Cardiac fibroblast (primary cell): ENCODE data around the gene CFAP299.
"Not testable (repeated sequence)": the region's sequence is repeated elsewhere in the genome, so short reads cannot be mapped to it uniquely, and the experiment has no call there.

Source experiments
- DNase-seq, 2 donors: peaks; one replicate each; pipeline versions ENCODE4 v3.0.0 to v3.0.0-alpha.2; 2010; ENCODE audit warnings: low read depth in 2 of 2
- H3K4me3 ChIP-seq, 2 donors: replicated peaks in 1 of 2; 1 replicate in 1 of 2; 2 replicates in 1 of 2; pipeline ENCODE4 v1.5.1; 2011; ENCODE audit warnings: low read depth in 2 of 2, low read length in 2 of 2, mild to moderate bottlenecking in 2 of 2, moderate library complexity in 1 of 2
- CTCF ChIP-seq: IDR thresholded peaks from one replicate; pipeline ENCODE4 v1.5.1; 2011; ENCODE audit warnings: low read depth, mild to moderate bottlenecking, low read length, inconsistent platforms

CFAP299 gene

GRCh38 chr4:80434238-80434637, 98.7 kb downstream of the CFAP299 start:
- no peak overlapping the region for H3K4me3 ChIP-seq
- DNase-seq: peak; percentile 6 to 31
- TF ChIP-seq CTCF: no peak

- no peak for DNase-seq
- TF ChIP-seq CTCF: no peak
- no peak overlapping the region for H3K4me3 ChIP-seq
These were observed 102.5 kb downstream of the CFAP299 start for GRCh38 chr4:80438016-80438415.

GRCh38 chr4:80439294-80440061, 103.9 kb downstream of the CFAP299 start:
- not testable (repeated sequence) for H3K4me3 ChIP-seq
- DNase-seq: peak; percentile 2 to 24

GRCh38 chr4:80446248-80446647, 110.7 kb downstream of the CFAP299 start:
- no peak for TF ChIP-seq CTCF
- DNase-seq: no peak
- no peak overlapping the region for H3K4me3 ChIP-seq

GRCh38 chr4:80446664-80447063, 111.1 kb downstream of the CFAP299 start:
- TF ChIP-seq CTCF: no peak
- H3K4me3 ChIP-seq: no peak overlapping the region
- DNase-seq: peak in 1 of 2 donors; percentile 22

GRCh38 chr4:80447493-80447892, 112.0 kb downstream of the CFAP299 start:
- no peak overlapping the region for H3K4me3 ChIP-seq
- no peak for DNase-seq
- no peak for TF ChIP-seq CTCF

GRCh38 chr4:80448056-80448455, 112.5 kb downstream of the CFAP299 start:
- no peak for DNase-seq
- TF ChIP-seq CTCF: no peak
- H3K4me3 ChIP-seq: no peak overlapping the region
